ENCODE results near the gene HPD. TPM values are rescaled to one million over a fixed set of nuclear protein-coding genes. Genes with fewer than 3 reads are reported as not detected.

The HPD gene
- total RNA-seq, 1 experiment from 2014 or later = not detected

GRCh38 chr12:121799842-121800693 is 58.6 kb downstream of the HPD start:
- peaks cover 24% of the 10 kb centered on the region for H3K36me3 ChIP-seq (ENCODE audit: insufficient read depth, low read length, poor library complexity, severe bottlenecking)
- no TSS peak for BruUV-seq (replicated peaks)
- peak overlapping the region; percentile 81 for H3K4me3 ChIP-seq (ENCODE audit: low read depth, low read length, poor library complexity, severe bottlenecking)
- TF ChIP-seq EZH2 (IDR thresholded peaks at IDR 0.05; ENCODE audit: borderline replicate concordance, low read depth, low read length, poor library complexity, severe bottlenecking) (no peak), CTCF (conservative IDR thresholded peaks at IDR 0.05; ENCODE audit: low read depth, low read length) (no peak)
- CTCF ChIA-PET = interaction anchor here (1.1 kb wide), 1 partner anchor 12 kb away, joined by 5 read pairs; no protein-coding TSS in a partner anchor
- H3K27ac ChIP-seq (ENCODE audit: low read depth, low read length, poor library complexity, severe bottlenecking) = peak overlapping the region; percentile 100
- intact Hi-C loops (cut with micrococcal nuclease; ENCODE audit: unreplicated experiment) = no loop called here
- H3K4me1 ChIP-seq (ENCODE audit: insufficient read depth, low read length, poor library complexity, severe bottlenecking) = peaks cover 23% of the 10 kb centered on the region
- POLR2A ChIA-PET (ENCODE audit: low non-redundant PET) = interaction anchor here (0.7 kb wide), 1 partner anchor 68 kb away, joined by 4 read pairs; no protein-coding TSS in a partner anchor
- no peaks in the 10 kb centered on the region for H3K9me3 ChIP-seq (ENCODE audit: low read depth, low read length, poor library complexity, severe bottlenecking)
- no peaks in the 10 kb centered on the region for H3K27me3 ChIP-seq (replicated peaks; ENCODE audit: insufficient read depth, low read depth, low read length, poor library complexity)
- peak; percentile 86 for DNase-seq (ENCODE audit: low spot score)

- Histone ChIP-seq H3K4me3 (ENCODE audit: low read depth, low read length, poor library complexity, severe bottlenecking) (peak overlapping the region; percentile 81), H3K27ac (ENCODE audit: low read depth, low read length, poor library complexity, severe bottlenecking) (peak overlapping the region; percentile 100), H3K27me3 (replicated peaks; ENCODE audit: insufficient read depth, low read depth, low read length, poor library complexity) (no peaks in the 10 kb centered on the region), H3K9me3 (ENCODE audit: low read depth, low read length, poor library complexity, severe bottlenecking) (no peaks in the 10 kb centered on the region), H3K36me3 (ENCODE audit: insufficient read depth, low read length, poor library complexity, severe bottlenecking) (peaks cover 24% of the 10 kb centered on the region), H3K4me1 (ENCODE audit: insufficient read depth, low read length, poor library complexity, severe bottlenecking) (peaks cover 29% of the 10 kb centered on the region)
- intact Hi-C loops (cut with micrococcal nuclease; ENCODE audit: unreplicated experiment) = no loop called here
- ChIA-PET POLR2A (ENCODE audit: low non-redundant PET) (no interaction called here), CTCF (interaction anchor here (0.6 to 1.1 kb wide), 2 partner anchors 13 to 100 kb away, joined by 3 to 5 read pairs; no protein-coding TSS in a partner anchor)
- DNase-seq (ENCODE audit: low spot score) = peak; percentile 86
- no TSS peak for BruUV-seq (replicated peaks)
- no peak for TF ChIP-seq CTCF (conservative IDR thresholded peaks at IDR 0.05; ENCODE audit: low read depth, low read length)
- TF ChIP-seq EZH2 (IDR thresholded peaks at IDR 0.05; ENCODE audit: borderline replicate concordance, low read depth, low read length, poor library complexity, severe bottlenecking) = no peak
Measured at GRCh38 chr12:121799156-121799841, 59.4 kb downstream of the HPD start.

GRCh38 chr12:121798787-121799155 is 59.9 kb downstream of the HPD start:
- POLR2A ChIA-PET (ENCODE audit: low non-redundant PET) = no interaction called here
- no TSS peak for BruUV-seq (replicated peaks)
- no peak for DNase-seq (ENCODE audit: low spot score)
- Histone ChIP-seq H3K4me3 (ENCODE audit: low read depth, low read length, poor library complexity, severe bottlenecking) (peak overlapping the region; percentile 39), H3K4me1 (ENCODE audit: insufficient read depth, low read length, poor library complexity, severe bottlenecking) (peaks cover 33% of the 10 kb centered on the region), H3K27ac (ENCODE audit: low read depth, low read length, poor library complexity, severe bottlenecking) (peak overlapping the region; percentile 58), H3K36me3 (ENCODE audit: insufficient read depth, low read length, poor library complexity, severe bottlenecking) (peaks cover 24% of the 10 kb centered on the region), H3K27me3 (replicated peaks; ENCODE audit: insufficient read depth, low read depth, low read length, poor library complexity) (no peaks in the 10 kb centered on the region), H3K9me3 (ENCODE audit: low read depth, low read length, poor library complexity, severe bottlenecking) (no peaks in the 10 kb centered on the region)
- no peak for TF ChIP-seq CTCF (conservative IDR thresholded peaks at IDR 0.05; ENCODE audit: low read depth, low read length)
- TF ChIP-seq EZH2 (IDR thresholded peaks at IDR 0.05; ENCODE audit: borderline replicate concordance, low read depth, low read length, poor library complexity, severe bottlenecking) = no peak
- CTCF ChIA-PET = interaction anchor here (0.6 to 1.1 kb wide), 4 partner anchors 13 to 100 kb away, joined by 3 to 5 read pairs (median 4); no protein-coding TSS in a partner anchor
- intact Hi-C loops (cut with micrococcal nuclease; ENCODE audit: unreplicated experiment) = no loop called here
